HepG2 (cell line): ENCODE measurements around the gene LMAN2. TPM values are rescaled to one million over a fixed set of nuclear protein-coding genes. Genes with fewer than 3 reads are reported as not detected.

Experiments
- ARID5B ChIP-seq: IDR thresholded peaks from 2 replicates; pipeline ENCODE4 v1.4.0; 2020; ENCODE audit warnings: mild to moderate bottlenecking, missing genetic modification reagents
- DMAP1 ChIP-seq: IDR thresholded peaks from 2 replicates; pipeline ENCODE4 v1.6.1; 2016
- EZH2 ChIP-seq: conservative IDR thresholded peaks from 2 replicates; pipeline ENCODE4 v1.6.1; 2012; ENCODE audit warnings: mild to moderate bottlenecking, low read depth, low read length, moderate library complexity
- GATAD2A ChIP-seq: IDR thresholded peaks from 2 replicates; pipeline ENCODE4 v1.6.1; 2016
- GMEB2 ChIP-seq: IDR thresholded peaks from 2 replicates; pipeline ENCODE4 v1.6.1; 2016; ENCODE audit warnings: missing biosample characterization, missing genetic modification reagents, low read depth
- KLF11 ChIP-seq: IDR thresholded peaks from 2 replicates; pipeline ENCODE4 v1.6.1; 2016; ENCODE audit warnings: missing compliant biosample characterization
- NFKB2 ChIP-seq: sonication (generic); formaldehyde crosslinking; IDR thresholded peaks from 2 replicates; pipeline ENCODE4 v1.4.0; 2020; ENCODE audit warnings: missing genetic modification reagents, borderline replicate concordance
- NR1H2 ChIP-seq: sonication (generic); formaldehyde crosslinking; IDR thresholded peaks from 2 replicates; pipeline ENCODE4 v1.8.1; 2022; ENCODE audit warnings: low read depth, missing genetic modification reagents, borderline replicate concordance
- PLRG1 ChIP-seq: fragments of 450-650 bp; conservative IDR thresholded peaks from 2 replicates; pipeline ENCODE4 v1.6.1; 2016
- POLR2G ChIP-seq: fragments of 200-400 bp; formaldehyde crosslinking; IDR thresholded peaks from 2 replicates; pipeline ENCODE4 v1.6.1; 2018; ENCODE audit warnings: mild to moderate bottlenecking, low read depth, low read length, moderate library complexity
- PTBP1 ChIP-seq: fragments of 200-400 bp; formaldehyde crosslinking; IDR thresholded peaks from 2 replicates; pipeline ENCODE4 v1.6.1; 2018; ENCODE audit warnings: low read length, low read depth; ENCODE audit not compliant: poor library complexity, severe bottlenecking
- TFDP2 ChIP-seq: sonication (generic); formaldehyde crosslinking; IDR thresholded peaks from 2 replicates; pipeline ENCODE4 v1.4.0; 2020; ENCODE audit warnings: missing genetic modification reagents
- ZFP37 ChIP-seq: sonication (generic); formaldehyde crosslinking; IDR thresholded peaks from 2 replicates; pipeline ENCODE4 v1.4.0; 2020; ENCODE audit warnings: missing genetic modification reagents, borderline replicate concordance
- ZKSCAN5 ChIP-seq: sonication (generic); formaldehyde crosslinking; IDR thresholded peaks from 2 replicates; pipeline ENCODE4 v1.5.1; 2020; ENCODE audit warnings: mild to moderate bottlenecking, missing genetic modification reagents
- ZNF143 ChIP-seq: sonication (generic); formaldehyde crosslinking; IDR thresholded peaks from 2 replicates; pipeline ENCODE4 v1.4.0; 2020; ENCODE audit warnings: missing genetic modification reagents
- ZNF33A ChIP-seq: sonication (generic); formaldehyde crosslinking; IDR thresholded peaks from 2 replicates; pipeline ENCODE4 v1.5.1; 2020; ENCODE audit warnings: missing genetic modification reagents, mild to moderate bottlenecking, moderate library complexity, borderline replicate concordance
- ZNF354B ChIP-seq: sonication (generic); formaldehyde crosslinking; IDR thresholded peaks from 2 replicates; pipeline ENCODE4 v1.8.0; 2022; ENCODE audit warnings: mild to moderate bottlenecking, missing genetic modification reagents
- ZSCAN29 ChIP-seq: sonication (generic); formaldehyde crosslinking; conservative IDR thresholded peaks from 2 replicates; pipeline ENCODE4 v1.4.0; 2020; ENCODE audit warnings: mild to moderate bottlenecking, missing genetic modification reagents
- polyA plus RNA-seq, 8 experiments: library from polyadenylated mRNA; depleted of rRNA in 3 of 8; stranded (reverse) in 7 of 8; unstranded in 1 of 8; fragments of >200 nt; fragmentation: Illumina TruSeq in 4 of 8; extraction: Trizol in 4 of 8; gene quantifications; 2 replicates each; pipeline versions ENCODE4 v1.2.1 to v1.2.3, GENCODE V29; 2011 to 2016; ENCODE audit warnings: low read depth in 4 of 8, missing spikeins in 1 of 8, mixed read lengths in 1 of 8; ENCODE audit not compliant: insufficient read depth in 1 of 8
- total RNA-seq, 5 experiments: library from RNA; depleted of rRNA; stranded (reverse); fragments of >200 nt; fragmentation: Illumina TruSeq; extraction: Trizol; gene quantifications; 2 replicates each; pipeline ENCODE4 v1.2.3, GENCODE V29; 2016; ENCODE audit warnings: low read depth in 1 of 5
- TF ChIP-seq, protein P1 (sequence below): sonication (generic); formaldehyde crosslinking; conservative IDR thresholded peaks from 2 replicates; pipeline ENCODE4 v1.5.0; 2020; ENCODE audit warnings: missing genetic modification reagents
- TF ChIP-seq, protein P2 (sequence below): sonication (generic); formaldehyde crosslinking; IDR thresholded peaks from 2 replicates; pipeline ENCODE4 v1.8.0; 2022; ENCODE audit warnings: missing genetic modification reagents, mild to moderate bottlenecking, inconsistent platforms, borderline replicate concordance

Gene LMAN2
- total and polyA plus RNA-seq, 2 of the 13 experiments (the other 11 are each of a cell fraction or from before 2014, with no cell fraction given) = 191 to 197 TPM

GRCh38 chr5:177377851-177378776 lies 26.6 kb upstream of the LMAN2 start (continued):
- TF ChIP-seq KLF11 (no peak), ZNF33A (CRISPR knock-in tag) (no peak), PLRG1 (no peak), TFDP2 (no peak), PTBP1 (no peak), GMEB2 (no peak), GATAD2A (CRISPR knock-in tag) (no peak), ZKSCAN5 (CRISPR knock-in tag) (no peak), EZH2 (no peak), ZSCAN29 (CRISPR knock-in tag) (no peak), ARID5B (0 out of 2 replicates have a peak, but pooled peaks have one; percentile 14), DMAP1 (CRISPR knock-in tag) (no peak), ZNF143 (CRISPR knock-in tag) (no peak), POLR2G (0 out of 2 replicates have a peak, but pooled peaks have one; percentile 23), ZNF354B (CRISPR knock-in tag) (0 out of 2 replicates have a peak, but pooled peaks have one; percentile 61), NFKB2 (CRISPR knock-in tag) (0 out of 2 replicates have a peak, but pooled peaks have one; percentile 2), NR1H2 (CRISPR knock-in tag) (no peak), ZFP37 (CRISPR knock-in tag) (no peak)
- TF ChIP-seq, protein P1, sequence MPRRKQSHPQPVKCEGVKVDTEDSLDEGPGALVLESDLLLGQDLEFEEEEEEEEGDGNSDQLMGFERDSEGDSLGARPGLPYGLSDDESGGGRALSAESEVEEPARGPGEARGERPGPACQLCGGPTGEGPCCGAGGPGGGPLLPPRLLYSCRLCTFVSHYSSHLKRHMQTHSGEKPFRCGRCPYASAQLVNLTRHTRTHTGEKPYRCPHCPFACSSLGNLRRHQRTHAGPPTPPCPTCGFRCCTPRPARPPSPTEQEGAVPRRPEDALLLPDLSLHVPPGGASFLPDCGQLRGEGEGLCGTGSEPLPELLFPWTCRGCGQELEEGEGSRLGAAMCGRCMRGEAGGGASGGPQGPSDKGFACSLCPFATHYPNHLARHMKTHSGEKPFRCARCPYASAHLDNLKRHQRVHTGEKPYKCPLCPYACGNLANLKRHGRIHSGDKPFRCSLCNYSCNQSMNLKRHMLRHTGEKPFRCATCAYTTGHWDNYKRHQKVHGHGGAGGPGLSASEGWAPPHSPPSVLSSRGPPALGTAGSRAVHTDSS = no peak
- TF ChIP-seq, protein P2, sequence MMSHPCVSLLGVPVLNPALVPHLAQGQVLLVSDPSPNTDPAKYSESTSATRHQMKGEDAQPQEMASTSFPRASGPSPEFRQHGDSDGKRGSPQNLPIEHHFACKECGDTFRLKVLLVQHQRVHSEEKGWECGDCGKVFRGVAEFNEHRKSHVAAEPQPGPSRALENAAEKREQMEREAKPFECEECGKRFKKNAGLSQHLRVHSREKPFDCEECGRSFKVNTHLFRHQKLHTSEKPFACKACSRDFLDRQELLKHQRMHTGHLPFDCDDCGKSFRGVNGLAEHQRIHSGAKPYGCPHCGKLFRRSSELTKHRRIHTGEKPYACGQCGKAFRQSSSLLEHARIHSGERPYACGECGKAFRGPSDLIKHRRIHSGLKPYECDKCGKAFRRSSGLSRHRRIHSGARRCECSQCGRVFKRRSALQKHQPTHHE (CRISPR knock-in tag) = no peak
